ENCODE data around the gene EML6.

EML6 gene

GRCh38 chr2:54947136-54947535 is 223.7 kb downstream of the EML6 start:
- DNase-seq (ENCODE audit: low spot score): no peak

GRCh38 chr2:54947646-54948045 is 224.2 kb downstream of the EML6 start:
- no peak for DNase-seq (ENCODE audit: low spot score)

- no peak for DNase-seq (ENCODE audit: low spot score)
These were observed 224.7 kb downstream of the EML6 start for GRCh38 chr2:54948120-54948519.

- no peak for DNase-seq (ENCODE audit: low spot score)
These were observed 226.0 kb downstream of the EML6 start for GRCh38 chr2:54949431-54949830.

GRCh38 chr2:54950811-54951210 is 227.3 kb downstream of the EML6 start:
- DNase-seq (ENCODE audit: low spot score): no peak

- DNase-seq (ENCODE audit: low spot score): no peak
These were observed 229.0 kb downstream of the EML6 start for GRCh38 chr2:54952425-54952824.

- no peak for DNase-seq (ENCODE audit: low spot score)
These were observed 229.6 kb downstream of the EML6 start for GRCh38 chr2:54952978-54953456.

GRCh38 chr2:54954158-54954557 is 230.7 kb downstream of the EML6 start:
- no peak for DNase-seq (ENCODE audit: low spot score)

- DNase-seq (ENCODE audit: low spot score): no peak
These were observed 231.4 kb downstream of the EML6 start for GRCh38 chr2:54954705-54955357.

- no peak for DNase-seq (ENCODE audit: low spot score)
These were observed 232.1 kb downstream of the EML6 start for GRCh38 chr2:54955358-54956110.

- no peak for DNase-seq (ENCODE audit: low spot score)
These were observed 232.7 kb downstream of the EML6 start for GRCh38 chr2:54956111-54956627.

GRCh38 chr2:54957321-54957999 is 234.0 kb downstream of the EML6 start:
- no peak for DNase-seq (ENCODE audit: low spot score)

- no peak for DNase-seq (ENCODE audit: low spot score)
These were observed 235.4 kb downstream of the EML6 start for GRCh38 chr2:54958717-54959371.

GRCh38 chr2:54960164-54960563 is 236.7 kb downstream of the EML6 start:
- DNase-seq (ENCODE audit: low spot score): no peak

GRCh38 chr2:54962511-54962910 is 239.0 kb downstream of the EML6 start:
- DNase-seq (ENCODE audit: low spot score): no peak

- DNase-seq (ENCODE audit: low spot score): no peak
These were observed 239.5 kb downstream of the EML6 start for GRCh38 chr2:54962935-54963440.

- no peak for DNase-seq (ENCODE audit: low spot score)
These were observed 240.0 kb downstream of the EML6 start for GRCh38 chr2:54963476-54963875.

- no peak for DNase-seq (ENCODE audit: low spot score)
These were observed 240.8 kb downstream of the EML6 start for GRCh38 chr2:54964271-54964670.

- no peak for DNase-seq (ENCODE audit: low spot score)
These were observed 241.4 kb downstream of the EML6 start for GRCh38 chr2:54964816-54965215.

GRCh38 chr2:54965425-54965824 is 242.0 kb downstream of the EML6 start:
- DNase-seq (ENCODE audit: low spot score): no peak

- DNase-seq (ENCODE audit: low spot score): no peak
These were observed 242.8 kb downstream of the EML6 start for GRCh38 chr2:54966165-54966832.
